EL (cell line): ENCODE results near the gene CTLA4.
"Not testable (repeated sequence)": the region's sequence is repeated elsewhere in the genome, so short reads cannot be mapped to it uniquely, and the experiment has no call there.

ENCODE experiments used
- DNase-seq: peaks from one replicate; pipeline ENCODE4 v3.0.0-alpha.2; 2016

Gene CTLA4

GRCh38 chr2:203858176-203858575 is 9.4 kb upstream of the CTLA4 start:
- DNase-seq = no peak

GRCh38 chr2:203859030-203859789 is 8.4 kb upstream of the CTLA4 start:
- no peak for DNase-seq

- no peak for DNase-seq
Measured at GRCh38 chr2:203861197-203861596, 6.4 kb upstream of the CTLA4 start.

GRCh38 chr2:203861607-203862006 is 6.0 kb upstream of the CTLA4 start:
- DNase-seq = no peak

- DNase-seq = no peak
Measured at GRCh38 chr2:203869223-203870042, 1.9 kb downstream of the CTLA4 start.

GRCh38 chr2:203870481-203870880 is 2.9 kb downstream of the CTLA4 start:
- DNase-seq = no peak

- no peak for DNase-seq
Measured at GRCh38 chr2:203870941-203871340, 3.4 kb downstream of the CTLA4 start.

- no peak for DNase-seq
Measured at GRCh38 chr2:203871371-203871983, 3.9 kb downstream of the CTLA4 start.

- DNase-seq = no peak
Measured at GRCh38 chr2:203873461-203873860, 5.9 kb downstream of the CTLA4 start.

GRCh38 chr2:203873921-203874631 is 6.5 kb downstream of the CTLA4 start:
- DNase-seq = no peak

- DNase-seq = no peak
Measured at GRCh38 chr2:203875471-203875870, 7.9 kb downstream of the CTLA4 start.

- no peak for DNase-seq
Measured at GRCh38 chr2:203876328-203876727, 8.8 kb downstream of the CTLA4 start.

- no peak for DNase-seq
Measured at GRCh38 chr2:203878063-203878462, 10.5 kb downstream of the CTLA4 start.

- no peak for DNase-seq
Measured at GRCh38 chr2:203880557-203881125, 13.1 kb downstream of the CTLA4 start.

GRCh38 chr2:203881185-203881584 is 13.6 kb downstream of the CTLA4 start:
- not testable (repeated sequence) for DNase-seq

GRCh38 chr2:203882551-203882950 is 15.0 kb downstream of the CTLA4 start:
- no peak for DNase-seq

- no peak for DNase-seq
Measured at GRCh38 chr2:203886661-203887151, 19.1 kb downstream of the CTLA4 start.

- DNase-seq = no peak
Measured at GRCh38 chr2:203887677-203888076, 20.1 kb downstream of the CTLA4 start.

- DNase-seq = no peak
Measured at GRCh38 chr2:203889542-203889941, 22.0 kb downstream of the CTLA4 start.

- DNase-seq = no peak
Measured at GRCh38 chr2:203889944-203890343, 22.4 kb downstream of the CTLA4 start.

GRCh38 chr2:203890733-203891132 is 23.2 kb downstream of the CTLA4 start:
- DNase-seq = no peak

GRCh38 chr2:203891474-203891873 is 23.9 kb downstream of the CTLA4 start:
- DNase-seq = peak; percentile 25

GRCh38 chr2:203892207-203892606 is 24.6 kb downstream of the CTLA4 start:
- DNase-seq = peak; percentile 56
